OCI-LY7 (cell line): Measurements from ENCODE around the gene TMEM97.

Source experiments
- EZH2phosphoT487 ChIP-seq: fragments of 200-600 bp; sonication (generic); IDR thresholded peaks from 2 replicates; pipeline ENCODE4 v1.6.1; 2018; ENCODE audit warnings: low read depth, borderline replicate concordance, mild to moderate bottlenecking, mixed run types, antibody characterized with exemption, low read length, moderate library complexity, mixed read lengths
- TF ChIP-seq, protein P1 (sequence below): fragments of 200-600 bp; sonication (generic); conservative IDR thresholded peaks from 2 replicates; pipeline ENCODE4 v1.5.1; 2014; ENCODE audit warnings: mild to moderate bottlenecking, antibody characterized with exemption, low read length, moderate library complexity, mixed read lengths

- TF ChIP-seq, protein P1, sequence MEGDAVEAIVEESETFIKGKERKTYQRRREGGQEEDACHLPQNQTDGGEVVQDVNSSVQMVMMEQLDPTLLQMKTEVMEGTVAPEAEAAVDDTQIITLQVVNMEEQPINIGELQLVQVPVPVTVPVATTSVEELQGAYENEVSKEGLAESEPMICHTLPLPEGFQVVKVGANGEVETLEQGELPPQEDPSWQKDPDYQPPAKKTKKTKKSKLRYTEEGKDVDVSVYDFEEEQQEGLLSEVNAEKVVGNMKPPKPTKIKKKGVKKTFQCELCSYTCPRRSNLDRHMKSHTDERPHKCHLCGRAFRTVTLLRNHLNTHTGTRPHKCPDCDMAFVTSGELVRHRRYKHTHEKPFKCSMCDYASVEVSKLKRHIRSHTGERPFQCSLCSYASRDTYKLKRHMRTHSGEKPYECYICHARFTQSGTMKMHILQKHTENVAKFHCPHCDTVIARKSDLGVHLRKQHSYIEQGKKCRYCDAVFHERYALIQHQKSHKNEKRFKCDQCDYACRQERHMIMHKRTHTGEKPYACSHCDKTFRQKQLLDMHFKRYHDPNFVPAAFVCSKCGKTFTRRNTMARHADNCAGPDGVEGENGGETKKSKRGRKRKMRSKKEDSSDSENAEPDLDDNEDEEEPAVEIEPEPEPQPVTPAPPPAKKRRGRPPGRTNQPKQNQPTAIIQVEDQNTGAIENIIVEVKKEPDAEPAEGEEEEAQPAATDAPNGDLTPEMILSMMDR: no peak
- TF ChIP-seq EZH2phosphoT487: no peak
Observed at GRCh38 chr17:28334666-28335200, 15.7 kb downstream of the TMEM97 start.
